Left ventricle myocardium superior (tissue), 1 donor: ENCODE data around the gene NCKAP1. TPM values are rescaled to one million over a fixed set of nuclear protein-coding genes. Genes with fewer than 3 reads are reported as not detected.
"Not testable (repeated sequence)": the region's sequence is repeated elsewhere in the genome, so short reads cannot be mapped to it uniquely, and the experiment has no call there.

Experiments
- ATAC-seq: fragments of 200-7000 bp; cut with Tn5 transposase; one replicate; pipeline ENCODE4 v1.9.1; 2020; ENCODE audit warnings: mild to moderate bottlenecking, moderate library complexity
- DNase-seq: peaks from one replicate; pipeline ENCODE4 v3.0.0-alpha.2; 2020
- intact Hi-C: fragments of 100-400 bp; cut with micrococcal nuclease; formaldehyde crosslinking; loops from one replicate; pipeline ENCODE4 v1.11.0; 2022
- total RNA-seq: library from RNA; stranded (reverse); fragmentation: NEBNext Ultra II Directional; extraction: Animal tissue kit (Norgen Biotek cat#: 25700); gene quantifications from one replicate; pipeline ENCODE4 v1.2.1, GENCODE V29; 2021
- donor health status: DM: no; HTN: yes; CAD: no; lungs with severe emphysema.

NCKAP1 gene
- total RNA-seq, 1 donor from 2014 or later, result 141 TPM

- ATAC-seq, DNase-seq, intact Hi-C loops: not testable (repeated sequence)
Measured at GRCh38 chr2:183017845-183018244, 20.4 kb downstream of the NCKAP1 start.

GRCh38 chr2:183014005-183014404, 24.3 kb downstream of the NCKAP1 start:
- DNase-seq, result no peak
- intact Hi-C loops, result no loop called here
- ATAC-seq, result no peak

GRCh38 chr2:183011743-183012142, 26.5 kb downstream of the NCKAP1 start:
- DNase-seq (no peak), ATAC-seq (no peak)
- intact Hi-C loops, result no loop called here

- intact Hi-C loops, result no loop called here
- ATAC-seq (peak; percentile 77), DNase-seq (peak; percentile 40)
Measured at GRCh38 chr2:183010112-183010511, 28.1 kb downstream of the NCKAP1 start.

GRCh38 chr2:183009249-183009899, 28.9 kb downstream of the NCKAP1 start:
- DNase-seq (no peak), ATAC-seq (no peak)
- intact Hi-C loops, result no loop called here

GRCh38 chr2:183001948-183002347, 36.3 kb downstream of the NCKAP1 start:
- DNase-seq (no peak), ATAC-seq (no peak)
- intact Hi-C loops, result no loop called here

- intact Hi-C loops, result no loop called here
- DNase-seq (no peak), ATAC-seq (no peak)
Measured at GRCh38 chr2:183000846-183001245, 37.4 kb downstream of the NCKAP1 start.

- DNase-seq (no peak), ATAC-seq (no peak)
- intact Hi-C loops, result no loop called here
Measured at GRCh38 chr2:182999348-183000028, 38.8 kb downstream of the NCKAP1 start.

GRCh38 chr2:182994228-182994912, 43.9 kb downstream of the NCKAP1 start:
- ATAC-seq (peak; percentile 38), DNase-seq (no peak)
- intact Hi-C loops, result no loop called here

GRCh38 chr2:182982941-182983340, 55.3 kb downstream of the NCKAP1 start:
- no peak for ATAC-seq
- intact Hi-C loops, result loop anchor here (5.0 to 10.0 kb wide), 2 partner anchors 48 to 221 kb away; no protein-coding TSS in a partner anchor
- no peak for DNase-seq

GRCh38 chr2:182981475-182981874, 56.8 kb downstream of the NCKAP1 start:
- intact Hi-C loops, result loop anchor here (5.0 to 10.0 kb wide), 2 partner anchors 47 to 219 kb away; no protein-coding TSS in a partner anchor
- not testable (repeated sequence) for ATAC-seq, DNase-seq

- intact Hi-C loops, result loop anchor here (5.0 to 10.0 kb wide), 2 partner anchors 46 to 218 kb away; no protein-coding TSS in a partner anchor
- ATAC-seq (no peak), DNase-seq (no peak)
Measured at GRCh38 chr2:182980652-182981051, 57.6 kb downstream of the NCKAP1 start.

GRCh38 chr2:182980115-182980514, 58.1 kb downstream of the NCKAP1 start:
- intact Hi-C loops, result loop anchor here (5.0 to 10.0 kb wide), 2 partner anchors 45 to 218 kb away; no protein-coding TSS in a partner anchor
- ATAC-seq (peak; percentile 43), DNase-seq (no peak)

- intact Hi-C loops, result no loop called here
- DNase-seq, result no peak
- no peak for ATAC-seq
Measured at GRCh38 chr2:182977463-182977862, 60.8 kb downstream of the NCKAP1 start.

- ATAC-seq, result no peak
Measured at GRCh38 chr2:182973441-182974352, 64.6 kb downstream of the NCKAP1 start.

GRCh38 chr2:182972548-182972942, 65.7 kb downstream of the NCKAP1 start:
- no peak for DNase-seq
- ATAC-seq, result no peak
- intact Hi-C loops, result no loop called here

More at GRCh38 chr2:182973441-182974352, 64.6 kb downstream of the NCKAP1 start:
- no peak for DNase-seq
- intact Hi-C loops, result no loop called here

GRCh38 chr2:182971820-182972547, 66.3 kb downstream of the NCKAP1 start:
- DNase-seq (no peak), ATAC-seq (no peak)
- intact Hi-C loops, result no loop called here

GRCh38 chr2:182970486-182970885, 67.8 kb downstream of the NCKAP1 start:
- DNase-seq, result no peak
- intact Hi-C loops, result no loop called here
- ATAC-seq, result no peak
